GM18526 (cell line): Measurements from ENCODE around the gene RAB10.

ENCODE experiments used
- POLR2A ChIP-seq: IDR thresholded peaks from 3 replicates; pipeline ENCODE4 v1.6.1; 2011; ENCODE audit not compliant: insufficient read length; ENCODE audit errors: extremely low read depth

RAB10 gene

GRCh38 chr2:26043862-26044696 is 10.2 kb downstream of the RAB10 start:
- TF ChIP-seq POLR2A, result no peak

- no peak for TF ChIP-seq POLR2A
Measured at GRCh38 chr2:26048791-26049190, 14.9 kb downstream of the RAB10 start.

- no peak for TF ChIP-seq POLR2A
Measured at GRCh38 chr2:26049641-26050040, 15.8 kb downstream of the RAB10 start.

GRCh38 chr2:26052740-26053139 is 18.9 kb downstream of the RAB10 start:
- no peak for TF ChIP-seq POLR2A

GRCh38 chr2:26054598-26055348 is 20.9 kb downstream of the RAB10 start:
- TF ChIP-seq POLR2A, result no peak

GRCh38 chr2:26058390-26058789 is 24.5 kb downstream of the RAB10 start:
- no peak for TF ChIP-seq POLR2A

- TF ChIP-seq POLR2A, result no peak
Measured at GRCh38 chr2:26059542-26059941, 25.7 kb downstream of the RAB10 start.

GRCh38 chr2:26061539-26061938 is 27.7 kb downstream of the RAB10 start:
- TF ChIP-seq POLR2A, result no peak

GRCh38 chr2:26064846-26065245 is 31.0 kb downstream of the RAB10 start:
- TF ChIP-seq POLR2A, result no peak

- TF ChIP-seq POLR2A, result no peak
Measured at GRCh38 chr2:26067186-26067974, 33.5 kb downstream of the RAB10 start.

- no peak for TF ChIP-seq POLR2A
Measured at GRCh38 chr2:26067980-26068507, 34.2 kb downstream of the RAB10 start.

GRCh38 chr2:26068602-26069298 is 34.9 kb downstream of the RAB10 start:
- TF ChIP-seq POLR2A, result no peak

- TF ChIP-seq POLR2A, result no peak
Measured at GRCh38 chr2:26070730-26071129, 36.8 kb downstream of the RAB10 start.

- no peak for TF ChIP-seq POLR2A
Measured at GRCh38 chr2:26072925-26073768, 39.3 kb downstream of the RAB10 start.
